Suprapubic skin (tissue), 4 donors: ENCODE measurements around the gene GPR156. TPM values are rescaled to one million over a fixed set of nuclear protein-coding genes. Genes with fewer than 3 reads are reported as not detected.
"Not testable (repeated sequence)": the region's sequence is repeated elsewhere in the genome, so short reads cannot be mapped to it uniquely, and the experiment has no call there.

ENCODE experiments used
- DNase-seq, 2 donors: peaks; one replicate each; pipeline ENCODE4 v3.0.0-alpha.2; 2019; ENCODE audit warnings: low spot score in 2 of 2
- H3K27ac ChIP-seq: fragments of 200-600 bp; sonication (generic); one replicate; pipeline ENCODE4 v1.5.1; 2019
- H3K27me3 ChIP-seq: fragments of 200-600 bp; sonication (generic); one replicate; pipeline ENCODE4 v1.5.1; 2019
- H3K36me3 ChIP-seq: fragments of 200-600 bp; sonication (generic); one replicate; pipeline ENCODE4 v1.5.1; 2019
- H3K4me1 ChIP-seq: fragments of 200-600 bp; sonication (generic); one replicate; pipeline ENCODE4 v1.5.1; 2019
- H3K4me3 ChIP-seq: fragments of 200-600 bp; sonication (generic); one replicate; pipeline ENCODE4 v1.5.1; 2019; ENCODE audit warnings: mild to moderate bottlenecking
- H3K9me3 ChIP-seq: fragments of 200-600 bp; sonication (generic); one replicate; pipeline ENCODE4 v1.5.1; 2019
- EP300 ChIP-seq: sonication (generic); formaldehyde crosslinking; IDR thresholded peaks from one replicate; pipeline ENCODE4 v1.6.1; 2017; ENCODE audit warnings: antibody characterized with exemption
- POLR2A ChIP-seq, 2 donors: fragments of 450-650 bp; IDR thresholded peaks; one replicate each; pipeline ENCODE4 v1.6.1; 2017; ENCODE audit warnings: antibody characterized with exemption in 2 of 2, mild to moderate bottlenecking in 2 of 2, moderate library complexity in 2 of 2
- POLR2AphosphoS5 ChIP-seq, 3 donors: sonication (generic); formaldehyde crosslinking; IDR thresholded peaks; one replicate each; pipeline ENCODE4 v1.6.1; 2017; ENCODE audit warnings: antibody characterized with exemption in 3 of 3
- WGBS: methylation state at CpG from one replicate; pipeline ENCODE4 v1.1.5; 2018; 5-methylcytosine and 5-hydroxymethylcytosine counted together
- total RNA-seq, 4 donors: library from RNA; depleted of rRNA; stranded (reverse); fragments of >200 nt; gene quantifications; one replicate each; pipeline ENCODE4 v1.1.0, GENCODE V29; 2016
- TF ChIP-seq, protein P1 (sequence below), 2 donors: fragments of 200-600 bp in 1 of 2; fragments of 450-650 bp in 1 of 2; sonication (generic) in 1 of 2; IDR thresholded peaks; one replicate each; pipeline ENCODE4 v1.5.1; 2016 to 2019; ENCODE audit warnings: antibody characterized with exemption in 2 of 2, mild to moderate bottlenecking in 1 of 2, moderate library complexity in 1 of 2

The GPR156 gene
- total RNA-seq: under 1 TPM in 3 of 4 donors, not detected in 1; 0.29 to 0.72 (median 0.30) TPM

DNA sequence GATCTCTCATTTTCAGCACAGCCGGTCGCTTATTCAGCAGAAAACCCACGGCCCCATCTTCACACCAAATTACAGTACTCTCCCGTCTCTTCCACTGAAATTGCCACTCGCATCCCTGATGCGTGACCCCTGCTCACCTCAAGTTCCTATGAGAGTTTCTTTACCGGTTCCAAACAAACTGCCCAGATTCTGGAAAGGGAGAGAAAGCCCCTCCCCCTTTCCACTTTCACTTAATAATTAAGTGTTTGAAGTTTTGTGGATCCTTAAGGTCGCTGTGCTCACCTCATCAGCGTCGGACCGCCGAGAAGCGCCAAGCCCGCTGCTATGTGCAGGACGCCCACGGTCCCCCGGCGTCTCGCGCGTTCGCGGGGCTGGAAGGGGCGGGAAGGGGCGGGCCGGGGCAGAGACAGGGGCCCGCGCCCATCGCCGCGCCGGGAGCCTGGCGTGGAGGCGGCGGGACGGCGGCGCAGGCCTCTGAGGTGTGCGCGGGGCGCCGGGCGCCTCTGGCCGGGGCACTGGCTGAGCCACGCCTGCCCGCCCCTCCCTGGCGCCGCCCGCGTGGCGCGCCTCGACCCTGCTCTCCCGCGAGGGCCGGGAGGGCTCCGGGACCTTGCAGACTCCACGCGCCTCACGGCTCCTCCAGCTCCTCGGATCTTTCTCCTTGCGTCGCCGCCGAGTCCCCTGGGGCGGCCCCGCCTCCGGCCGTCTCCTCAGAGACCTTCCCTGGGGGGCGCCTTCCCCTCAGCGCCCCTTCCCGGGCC is at the start of gene GPR156:
GPR156 (minus strand) TSS at position 476 of the 761 bp plus-strand sequence. CDS start 41,124 bp downstream, outside the sequence.
- no peak for TF ChIP-seq POLR2A (IDR thresholded peaks at IDR 0.05)
- TF ChIP-seq, protein P1, sequence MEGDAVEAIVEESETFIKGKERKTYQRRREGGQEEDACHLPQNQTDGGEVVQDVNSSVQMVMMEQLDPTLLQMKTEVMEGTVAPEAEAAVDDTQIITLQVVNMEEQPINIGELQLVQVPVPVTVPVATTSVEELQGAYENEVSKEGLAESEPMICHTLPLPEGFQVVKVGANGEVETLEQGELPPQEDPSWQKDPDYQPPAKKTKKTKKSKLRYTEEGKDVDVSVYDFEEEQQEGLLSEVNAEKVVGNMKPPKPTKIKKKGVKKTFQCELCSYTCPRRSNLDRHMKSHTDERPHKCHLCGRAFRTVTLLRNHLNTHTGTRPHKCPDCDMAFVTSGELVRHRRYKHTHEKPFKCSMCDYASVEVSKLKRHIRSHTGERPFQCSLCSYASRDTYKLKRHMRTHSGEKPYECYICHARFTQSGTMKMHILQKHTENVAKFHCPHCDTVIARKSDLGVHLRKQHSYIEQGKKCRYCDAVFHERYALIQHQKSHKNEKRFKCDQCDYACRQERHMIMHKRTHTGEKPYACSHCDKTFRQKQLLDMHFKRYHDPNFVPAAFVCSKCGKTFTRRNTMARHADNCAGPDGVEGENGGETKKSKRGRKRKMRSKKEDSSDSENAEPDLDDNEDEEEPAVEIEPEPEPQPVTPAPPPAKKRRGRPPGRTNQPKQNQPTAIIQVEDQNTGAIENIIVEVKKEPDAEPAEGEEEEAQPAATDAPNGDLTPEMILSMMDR (IDR thresholded peaks at IDR 0.05): no peak
- no peak for TF ChIP-seq POLR2AphosphoS5 (IDR thresholded peaks at IDR 0.05)
- TF ChIP-seq EP300: no peak
- Histone ChIP-seq H3K27me3 (peaks cover 2% of the 10 kb centered on the region), H3K9me3 (no peaks in the 10 kb centered on the region), H3K27ac (no peak within 1 kb of the TSS), H3K4me3 (peak within 1 kb of the TSS; percentile 65), H3K36me3 (no peaks in the 10 kb centered on the region), H3K4me1 (peaks cover 14% of the 10 kb centered on the region)
- DNase-seq: no peak
- WGBS: 5% methylated on average over 44 of the region's 72 CpGs

DNA sequence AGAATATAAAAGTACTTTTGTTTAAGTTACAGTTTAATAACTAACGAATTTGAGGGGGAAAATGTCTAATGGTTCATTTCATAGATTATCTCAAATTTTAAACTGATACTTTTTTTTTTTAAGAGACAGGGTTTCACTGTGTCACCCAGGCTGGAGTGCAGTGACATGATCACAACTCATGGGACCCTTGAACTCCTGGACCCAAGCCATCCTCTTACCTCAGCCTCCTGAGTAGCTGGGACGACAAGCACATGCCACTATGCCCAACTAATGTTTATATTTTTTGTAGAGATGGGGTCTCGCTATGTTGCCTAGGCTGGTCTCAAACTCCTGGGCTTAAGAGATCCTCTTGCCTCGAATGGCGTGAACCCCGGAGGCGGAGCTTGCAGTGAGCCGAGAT is 47.6 kb upstream of the GPR156 start:
- Histone ChIP-seq H3K27me3 (no peaks in the 10 kb centered on the region), H3K4me1 (no peaks in the 10 kb centered on the region), H3K9me3 (no peaks in the 10 kb centered on the region), H3K4me3 (no peak overlapping the region), H3K36me3 (peaks cover 61% of the 10 kb centered on the region), H3K27ac (no peak overlapping the region)
- TF ChIP-seq POLR2A (IDR thresholded peaks at IDR 0.05): no peak
- TF ChIP-seq, protein P1 (IDR thresholded peaks at IDR 0.05): no peak
- no peak for TF ChIP-seq EP300
- no peak for TF ChIP-seq POLR2AphosphoS5 (IDR thresholded peaks at IDR 0.05)
- 97% methylated on average over 8 of the region's 8 CpGs for WGBS
- no peak for DNase-seq

DNA sequence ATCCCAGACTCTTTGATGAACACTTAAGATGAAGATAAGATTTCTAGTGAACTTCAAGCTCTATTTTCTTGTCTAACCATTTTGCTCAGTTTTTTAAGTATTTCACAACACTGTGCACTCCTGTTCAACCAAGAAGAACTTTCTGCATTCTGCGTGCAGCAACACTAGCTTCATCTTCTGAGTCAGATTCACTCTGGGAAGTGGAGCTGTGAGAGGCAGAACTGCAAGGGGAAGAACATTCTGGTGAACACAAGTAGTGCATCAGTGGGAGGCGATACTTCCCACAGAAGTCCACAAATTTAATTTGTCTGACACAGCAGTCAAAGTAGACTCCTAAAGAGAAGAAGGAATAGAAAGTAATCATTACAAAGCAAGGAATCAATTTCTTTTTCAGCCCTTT is 46.1 kb upstream of the GPR156 start:
- TF ChIP-seq EP300 (no peak), POLR2A (IDR thresholded peaks at IDR 0.05) (no peak), POLR2AphosphoS5 (IDR thresholded peaks at IDR 0.05) (no peak)
- TF ChIP-seq, protein P1 (IDR thresholded peaks at IDR 0.05): no peak
- H3K9me3 ChIP-seq: no peaks in the 10 kb centered on the region
- no peaks in the 10 kb centered on the region for H3K4me1 ChIP-seq
- H3K27me3 ChIP-seq: no peaks in the 10 kb centered on the region
- WGBS: 87% methylated on average over 2 of the region's 2 CpGs
- no peak for DNase-seq
- no peak overlapping the region for H3K27ac ChIP-seq
- H3K36me3 ChIP-seq: peaks cover 64% of the 10 kb centered on the region
- no peak overlapping the region for H3K4me3 ChIP-seq

DNA sequence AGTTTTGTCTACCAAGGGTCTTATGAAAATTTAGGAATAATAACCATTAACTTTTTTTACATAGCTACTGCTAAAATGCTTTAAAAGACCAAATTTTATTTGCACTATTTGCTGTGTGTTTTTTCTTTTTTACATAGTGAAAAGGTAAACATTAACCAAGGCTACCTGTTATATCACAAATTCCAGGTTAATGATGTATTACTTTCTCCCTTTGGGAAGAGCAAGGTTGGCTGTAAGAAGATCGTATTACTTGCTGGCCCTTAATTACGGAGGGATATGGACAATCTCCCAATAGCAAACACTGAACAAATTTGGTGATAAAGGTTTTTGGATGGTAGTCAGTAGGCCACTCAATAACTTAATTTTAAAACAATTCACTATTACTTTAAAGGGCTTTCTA is 41.8 kb upstream of the GPR156 start:
- Histone ChIP-seq H3K9me3 (no peaks in the 10 kb centered on the region), H3K27me3 (no peaks in the 10 kb centered on the region), H3K36me3 (peaks cover 61% of the 10 kb centered on the region), H3K4me3 (no peak overlapping the region), H3K4me1 (no peaks in the 10 kb centered on the region), H3K27ac (no peak overlapping the region)
- no peak for DNase-seq
- TF ChIP-seq POLR2AphosphoS5 (IDR thresholded peaks at IDR 0.05): no peak
- no peak for TF ChIP-seq POLR2A (IDR thresholded peaks at IDR 0.05)
- TF ChIP-seq EP300: no peak
- TF ChIP-seq, protein P1 (IDR thresholded peaks at IDR 0.05): no peak
- 95% methylated on average over 2 of the region's 2 CpGs for WGBS

DNA sequence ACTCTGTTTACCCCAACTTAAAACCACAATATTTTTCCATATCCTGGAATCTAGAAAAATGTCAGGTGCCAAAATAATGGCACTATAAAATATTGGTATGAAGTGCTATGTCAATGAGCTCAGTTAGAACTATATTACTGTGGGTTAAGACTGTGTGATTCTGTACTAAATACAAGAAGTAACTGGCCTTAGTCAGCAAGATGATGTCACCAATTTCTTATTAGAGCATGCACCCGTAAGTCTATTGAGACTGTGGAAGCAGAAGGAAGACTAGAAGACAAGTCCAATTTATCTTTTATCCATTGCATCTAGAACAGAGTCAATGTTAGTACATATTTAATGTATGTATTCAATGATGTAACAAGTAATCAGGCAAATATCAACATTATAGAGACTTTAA is 39.2 kb upstream of the GPR156 start:
- Histone ChIP-seq H3K36me3 (peaks cover 44% of the 10 kb centered on the region), H3K4me3 (no peak overlapping the region), H3K9me3 (no peaks in the 10 kb centered on the region), H3K27me3 (no peaks in the 10 kb centered on the region), H3K27ac (no peak overlapping the region), H3K4me1 (no peaks in the 10 kb centered on the region)
- WGBS: 53% methylated on average over 1 of the region's 1 CpG
- TF ChIP-seq, protein P1 (IDR thresholded peaks at IDR 0.05): no peak
- no peak for TF ChIP-seq EP300
- no peak for TF ChIP-seq POLR2AphosphoS5 (IDR thresholded peaks at IDR 0.05)
- TF ChIP-seq POLR2A (IDR thresholded peaks at IDR 0.05): no peak
- no peak for DNase-seq

DNA sequence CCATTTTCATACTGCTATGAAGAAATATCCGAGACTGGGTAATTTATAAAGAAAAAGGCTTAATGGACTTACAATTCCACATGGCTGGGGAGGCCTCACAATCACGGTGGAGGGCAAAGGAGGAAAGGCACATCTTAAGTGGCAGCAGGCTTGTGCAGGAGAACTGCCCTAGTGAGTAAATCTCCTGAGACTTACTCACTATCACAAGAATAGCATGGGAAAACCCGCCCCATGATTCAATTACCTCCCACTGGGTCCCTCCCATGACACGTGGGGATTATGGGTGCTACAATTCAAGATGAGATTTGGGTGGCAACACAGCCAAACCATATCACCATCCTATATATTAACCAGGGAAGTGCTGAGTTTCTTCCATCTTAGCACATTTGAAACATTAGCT is 38.7 kb upstream of the GPR156 start:
- H3K4me1 ChIP-seq, H3K27me3 ChIP-seq, H3K9me3 ChIP-seq, DNase-seq, H3K27ac ChIP-seq, H3K4me3 ChIP-seq: not testable (repeated sequence)
- 92% methylated on average over 4 of the region's 4 CpGs for WGBS
- peaks cover 40% of the 10 kb centered on the region for H3K36me3 ChIP-seq
